GM12864 (cell line): ENCODE measurements around the gene KRT77.

Source experiments
- DNase-seq: peaks from one replicate; pipeline ENCODE4 v3.0.0-alpha.2; 2011; ENCODE audit warnings: low read depth
- H3K4me3 ChIP-seq: 2 replicates; pipeline ENCODE4 v1.5.1; 2011; ENCODE audit warnings: mild to moderate bottlenecking, low read depth, low read length, control low read depth
- TF ChIP-seq, protein P1 (sequence below): IDR thresholded peaks from 2 replicates; pipeline ENCODE4 v1.5.1; 2011; ENCODE audit warnings: low read depth, mild to moderate bottlenecking, moderate library complexity, low read length, control low read depth, inconsistent platforms; ENCODE audit errors: missing control alignments

KRT77 gene

GRCh38 chr12:52645982-52646381 lies 57.3 kb downstream of the KRT77 start:
- no peak for DNase-seq
- TF ChIP-seq, protein P1, sequence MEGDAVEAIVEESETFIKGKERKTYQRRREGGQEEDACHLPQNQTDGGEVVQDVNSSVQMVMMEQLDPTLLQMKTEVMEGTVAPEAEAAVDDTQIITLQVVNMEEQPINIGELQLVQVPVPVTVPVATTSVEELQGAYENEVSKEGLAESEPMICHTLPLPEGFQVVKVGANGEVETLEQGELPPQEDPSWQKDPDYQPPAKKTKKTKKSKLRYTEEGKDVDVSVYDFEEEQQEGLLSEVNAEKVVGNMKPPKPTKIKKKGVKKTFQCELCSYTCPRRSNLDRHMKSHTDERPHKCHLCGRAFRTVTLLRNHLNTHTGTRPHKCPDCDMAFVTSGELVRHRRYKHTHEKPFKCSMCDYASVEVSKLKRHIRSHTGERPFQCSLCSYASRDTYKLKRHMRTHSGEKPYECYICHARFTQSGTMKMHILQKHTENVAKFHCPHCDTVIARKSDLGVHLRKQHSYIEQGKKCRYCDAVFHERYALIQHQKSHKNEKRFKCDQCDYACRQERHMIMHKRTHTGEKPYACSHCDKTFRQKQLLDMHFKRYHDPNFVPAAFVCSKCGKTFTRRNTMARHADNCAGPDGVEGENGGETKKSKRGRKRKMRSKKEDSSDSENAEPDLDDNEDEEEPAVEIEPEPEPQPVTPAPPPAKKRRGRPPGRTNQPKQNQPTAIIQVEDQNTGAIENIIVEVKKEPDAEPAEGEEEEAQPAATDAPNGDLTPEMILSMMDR, result no peak
- no peak overlapping the region for H3K4me3 ChIP-seq

DNA sequence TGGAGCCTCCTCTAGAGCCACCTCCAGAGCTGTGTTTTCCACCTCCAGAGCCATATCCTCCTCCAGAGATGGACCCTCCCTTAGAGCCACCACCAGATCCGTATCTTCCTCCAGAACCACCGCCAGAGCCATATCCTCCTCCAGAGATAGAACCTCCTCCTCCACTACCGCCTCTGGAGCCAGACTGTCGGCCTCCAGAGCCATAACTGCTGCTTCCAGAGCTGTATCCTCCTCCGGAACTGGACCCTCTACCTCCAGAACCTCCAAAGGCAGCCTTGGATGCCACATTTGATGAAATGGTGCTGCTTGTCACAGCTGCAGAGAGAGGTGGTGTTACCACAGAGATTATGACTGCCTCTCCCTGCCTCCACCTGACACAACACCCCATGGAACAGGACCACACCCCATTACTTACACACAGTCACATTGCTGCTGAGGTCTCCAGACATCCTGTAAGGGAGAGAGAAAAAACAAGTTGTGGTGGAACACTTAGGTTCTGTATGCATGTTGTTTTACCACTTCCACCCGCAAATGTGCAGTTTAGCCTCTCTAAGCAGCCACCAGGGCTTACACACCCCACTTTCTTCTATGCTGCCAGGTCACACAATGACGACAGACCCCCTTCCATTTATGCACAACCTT lies 58.1 kb downstream of the KRT77 start:
- DNase-seq, result no peak
- no peak overlapping the region for H3K4me3 ChIP-seq
- TF ChIP-seq, protein P1, result no peak

DNA sequence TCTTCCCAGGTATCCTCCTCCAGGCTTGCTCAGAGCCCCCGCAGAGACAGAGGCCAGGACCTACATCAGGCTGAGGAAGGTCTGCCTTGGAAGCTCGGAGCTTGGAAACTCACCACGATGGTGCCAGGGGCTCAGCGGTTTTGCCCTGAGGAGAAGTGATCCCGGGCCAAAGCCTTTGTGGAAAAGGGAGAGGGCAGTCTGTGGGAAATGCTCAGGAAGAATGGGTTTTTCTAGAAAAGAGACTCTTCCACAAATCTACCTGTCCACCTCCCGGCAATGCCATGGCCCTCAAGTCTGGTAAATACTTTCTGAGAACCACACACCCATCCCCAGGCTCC lies 59.3 kb downstream of the KRT77 start:
- no peak for DNase-seq
- H3K4me3 ChIP-seq, result no peak overlapping the region
- TF ChIP-seq, protein P1, result no peak

GRCh38 chr12:52643233-52644077 lies 59.9 kb downstream of the KRT77 start:
- TF ChIP-seq, protein P1, result no peak

GRCh38 chr12:52641468-52641867 lies 61.9 kb downstream of the KRT77 start:
- DNase-seq, result no peak
- TF ChIP-seq, protein P1, result no peak
- no peak overlapping the region for H3K4me3 ChIP-seq

More at GRCh38 chr12:52643233-52644077, 59.9 kb downstream of the KRT77 start:
- DNase-seq, result no peak
- no peak overlapping the region for H3K4me3 ChIP-seq
